Keratinocyte (primary cell): Measurements from ENCODE around the gene RUSC1. TPM values are rescaled to one million over a fixed set of nuclear protein-coding genes. Genes with fewer than 3 reads are reported as not detected.
A peak's percentile ranks its signal among the peaks of the same experiment; 100 is the strongest.

Source experiments
- DNase-seq: peaks from one replicate; pipeline ENCODE4 v3.0.0-alpha.2; 2011; ENCODE audit warnings: low read depth, missing footprints, low spot score
- FAIRE-seq: peaks from 2 replicates; lab custom pipeline; 2011; peaks lifted over from hg19 to GRCh38; lab: Jason Lieb, UNC
- H2AFZ ChIP-seq: 2 replicates; pipeline ENCODE4 v1.6.0; 2012; ENCODE audit warnings: low read length, control low read depth, inconsistent platforms; ENCODE audit not compliant: control insufficient read depth
- H3K27ac ChIP-seq: 2 replicates; pipeline ENCODE4 v1.5.1; 2011; ENCODE audit warnings: low read length; ENCODE audit not compliant: control insufficient read depth, insufficient read depth
- H3K27me3 ChIP-seq: 3 replicates; pipeline ENCODE4 v1.6.0; 2011; ENCODE audit warnings: low read length; ENCODE audit not compliant: control insufficient read depth, insufficient read depth; ENCODE audit errors: extremely low read depth
- H3K36me3 ChIP-seq, 2 experiments: 2 replicates in 1 of 2; 3 replicates in 1 of 2; pipeline ENCODE4 v1.5.1; 2011; ENCODE audit warnings: low read length in 2 of 2, mild to moderate bottlenecking in 1 of 2; ENCODE audit not compliant: control insufficient read depth in 2 of 2, insufficient read depth in 2 of 2; ENCODE audit errors: extremely low read depth in 1 of 2
- H3K4me1 ChIP-seq: 3 replicates; pipeline ENCODE4 v1.5.1; 2011; ENCODE audit warnings: low read length; ENCODE audit not compliant: control insufficient read depth, insufficient read depth; ENCODE audit errors: extremely low read depth
- H3K4me2 ChIP-seq: 3 replicates; pipeline ENCODE4 v1.6.0; 2011; ENCODE audit warnings: low read depth, low read length; ENCODE audit not compliant: control insufficient read depth, insufficient read depth; ENCODE audit errors: extremely low read depth
- H3K4me3 ChIP-seq, 3 experiments: fragments of 200-600 bp in 1 of 3; sonication (generic) in 1 of 3; 2 replicates in 2 of 3; 3 replicates in 1 of 3; pipeline ENCODE4 v1.5.1; 2011 to 2016; ENCODE audit warnings: low read length in 3 of 3, mild to moderate bottlenecking in 3 of 3, control low read depth in 2 of 3, inconsistent platforms in 1 of 3, low read depth in 1 of 3, mixed read lengths in 1 of 3, mixed run types in 1 of 3, moderate library complexity in 1 of 3; ENCODE audit not compliant: control insufficient read depth in 2 of 3, insufficient read depth in 2 of 3; ENCODE audit errors: extremely low read depth in 1 of 3
- H3K79me2 ChIP-seq: 2 replicates; pipeline ENCODE4 v1.6.0; 2012; ENCODE audit warnings: low read length; ENCODE audit not compliant: control insufficient read depth, insufficient read depth
- H3K9ac ChIP-seq: 3 replicates; pipeline ENCODE4 v1.6.0; 2011; ENCODE audit warnings: low read length; ENCODE audit not compliant: control insufficient read depth, insufficient read depth; ENCODE audit errors: extremely low read depth
- H3K9me1 ChIP-seq: 3 replicates; pipeline ENCODE4 v1.6.0; 2011; ENCODE audit warnings: low read length; ENCODE audit not compliant: control insufficient read depth, insufficient read depth; ENCODE audit errors: extremely low read depth
- H3K9me3 ChIP-seq: 2 replicates; pipeline ENCODE4 v1.5.1; 2012; ENCODE audit warnings: low read depth, low read length; ENCODE audit not compliant: control insufficient read depth
- H4K20me1 ChIP-seq: 3 replicates; pipeline ENCODE4 v1.6.0; 2011; ENCODE audit warnings: low read length; ENCODE audit not compliant: control insufficient read depth, insufficient read depth; ENCODE audit errors: extremely low read depth
- CTCF ChIP-seq, 3 experiments: IDR thresholded peaks in 1 of 3; conservative IDR thresholded peaks in 1 of 3; optimal IDR thresholded peaks in 1 of 3; 2 replicates in 2 of 3; 3 replicates in 1 of 3; pipeline versions ENCODE3 to v1.5.1; 2011; ENCODE audit warnings: low read length in 3 of 3, mild to moderate bottlenecking in 3 of 3, moderate library complexity in 2 of 3, control low read depth in 1 of 3, inconsistent platforms in 1 of 3; ENCODE audit not compliant: insufficient read depth in 2 of 3; ENCODE audit errors: extremely low read depth in 1 of 3
- EZH2 ChIP-seq: IDR thresholded peaks from one replicate; pipeline ENCODE4 v1.6.1; 2012; ENCODE audit warnings: inconsistent platforms, mild to moderate bottlenecking, low read length, moderate library complexity
- dilution Hi-C: fragments of 300-500 bp; cut with MboI; formaldehyde crosslinking; loops from one replicate; pipeline ENCODE4 v1.7.0; 2020; ENCODE audit warnings: low sequenced_read_pairs; ENCODE audit not compliant: extremely low pct_ligation_motif_present
- polyA plus RNA-seq, 5 experiments: library from polyadenylated mRNA; depleted of rRNA in 3 of 5; stranded (reverse) in 3 of 5; stranded (forward) in 1 of 5; unstranded in 1 of 5; fragments of >200 nt; gene quantifications; 1 replicate in 1 of 5; 2 replicates in 3 of 5; 3 replicates in 1 of 5; pipeline versions ENCODE4 v1.2.1 to v1.2.3, GENCODE V29; 2011 to 2012; ENCODE audit warnings: missing spikeins in 2 of 5, low read depth in 1 of 5, low replicate concordance in 1 of 5

The RUSC1 gene
- polyA plus RNA-seq, 1 donor (not counting 4 experiments of a cell fraction or from before 2014, with no cell fraction given): 32.8 TPM

- Histone ChIP-seq H3K9ac (no peak overlapping the region), H3K27me3 (no peaks in the 10 kb centered on the region), H3K9me3 (no peaks in the 10 kb centered on the region), H3K4me1 (peaks cover 23% of the 10 kb centered on the region), H3K9me1 (no peaks in the 10 kb centered on the region), H3K36me3 (peaks cover 0 to 2% of the 10 kb centered on the region in 2 experiments), H3K4me2 (no peak overlapping the region), H3K4me3 (no peak overlapping the region), H3K27ac (no peak overlapping the region), H2AFZ (peak overlapping the region; percentile 80), H3K79me2 (peaks cover 24% of the 10 kb centered on the region), H4K20me1 (no peaks in the 10 kb centered on the region)
- dilution Hi-C loops: no loop called here
- DNase-seq: no peak
- TF ChIP-seq CTCF (optimal IDR thresholded peaks at IDR 0.05 in 1 of 3, IDR thresholded peaks at IDR 0.05 in 1 of 3, conservative IDR thresholded peaks at IDR 0.05 in 1 of 3; ENCODE audit: extremely low read depth in 1 of 3, insufficient read depth in 2 of 3, low read length in 3 of 3) (no peak), EZH2 (no peak)
- FAIRE-seq: no peak
These were observed 14.8 kb upstream of the RUSC1 start for GRCh38 chr1:155305881-155306391.

GRCh38 chr1:155307247-155307740 lies 13.4 kb upstream of the RUSC1 start:
- H3K9me1 ChIP-seq: no peaks in the 10 kb centered on the region
- no peak overlapping the region for H3K27ac ChIP-seq
- H3K4me3 ChIP-seq: no peak overlapping the region
- no peak for FAIRE-seq
- no peak overlapping the region for H3K9ac ChIP-seq
- H3K4me2 ChIP-seq: no peak overlapping the region
- peaks cover 35% of the 10 kb centered on the region for H3K79me2 ChIP-seq
- H3K9me3 ChIP-seq: no peaks in the 10 kb centered on the region
- TF ChIP-seq CTCF (optimal IDR thresholded peaks at IDR 0.05 in 1 of 3, IDR thresholded peaks at IDR 0.05 in 1 of 3, conservative IDR thresholded peaks at IDR 0.05 in 1 of 3; ENCODE audit: extremely low read depth in 1 of 3, insufficient read depth in 2 of 3, low read length in 3 of 3): peak in 1 of 3 experiments; percentile 24
- no peak for TF ChIP-seq EZH2
- peaks cover 4 to 6% of the 10 kb centered on the region in 2 experiments for H3K36me3 ChIP-seq
- dilution Hi-C loops: no loop called here
- H3K4me1 ChIP-seq: peaks cover 28% of the 10 kb centered on the region
- no peak for DNase-seq
- H3K27me3 ChIP-seq: no peaks in the 10 kb centered on the region
- H4K20me1 ChIP-seq: peaks cover 1% of the 10 kb centered on the region
- no peak overlapping the region for H2AFZ ChIP-seq
